ENCODE measurements around the gene PIGK.

DNA sequence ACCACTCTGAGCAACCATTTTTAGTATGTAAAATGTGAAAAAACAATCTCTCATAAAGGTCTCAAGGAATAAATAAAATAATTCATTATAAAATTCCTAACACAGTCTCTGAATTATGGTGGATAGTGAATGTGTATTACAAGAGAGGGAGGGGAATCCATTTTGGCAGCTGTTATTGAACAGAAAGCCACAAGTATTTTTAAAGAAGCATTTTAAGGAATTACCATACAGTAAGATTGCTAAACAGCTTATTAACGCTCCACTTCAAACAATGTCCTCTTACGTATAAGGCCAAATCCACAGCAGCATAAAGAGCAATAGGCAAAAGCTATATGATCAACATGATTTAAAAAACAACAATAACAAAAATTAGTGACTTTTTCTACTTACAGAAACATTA, 18.4 kb downstream of the PIGK start:
- no peak for TF ChIP-seq POLR2A (IDR thresholded peaks at IDR 0.05; ENCODE audit: low read depth, low read length)
- TF ChIP-seq TAF1 (IDR thresholded peaks at IDR 0.05; ENCODE audit: low read depth, low read length), result no peak
- no peak for TF ChIP-seq POLR2AphosphoS5 (IDR thresholded peaks at IDR 0.05; ENCODE audit: low read depth, low read length)

Measured in GM12891 (cell line).